Measurements from ENCODE around the gene UPF3A.

The UPF3A gene

GRCh38 chr13:114264886-114265611 is 16.4 kb upstream of the UPF3A start:
- no peak for DNase-seq

GRCh38 chr13:114266241-114266640 is 15.2 kb upstream of the UPF3A start:
- no peak for DNase-seq

- no peak for DNase-seq
Observed at GRCh38 chr13:114268344-114269280, 12.8 kb upstream of the UPF3A start.

- no peak for DNase-seq
Observed at GRCh38 chr13:114269281-114269770, 12.1 kb upstream of the UPF3A start.

GRCh38 chr13:114272977-114273376 is 8.4 kb upstream of the UPF3A start:
- no peak for DNase-seq

- DNase-seq, result no peak
Observed at GRCh38 chr13:114275304-114275703, 6.1 kb upstream of the UPF3A start.

GRCh38 chr13:114279146-114279545 is 2.3 kb upstream of the UPF3A start:
- no peak for DNase-seq

- no peak for DNase-seq
Observed at GRCh38 chr13:114279758-114280355, 1.5 kb upstream of the UPF3A start.

- DNase-seq, result peak; percentile 18 to 41
Observed at GRCh38 chr13:114282041-114282670, 755 bp downstream of the UPF3A start.

- no peak for DNase-seq
Observed at GRCh38 chr13:114283576-114283975, 2.2 kb downstream of the UPF3A start.

GRCh38 chr13:114284680-114285079 is 3.3 kb downstream of the UPF3A start:
- DNase-seq, result no peak

GRCh38 chr13:114285166-114285808 is 3.9 kb downstream of the UPF3A start:
- no peak for DNase-seq

- no peak for DNase-seq
Observed at GRCh38 chr13:114286808-114287207, 5.4 kb downstream of the UPF3A start.

- no peak for DNase-seq
Observed at GRCh38 chr13:114288157-114288591, 6.8 kb downstream of the UPF3A start.

- no peak for DNase-seq
Observed at GRCh38 chr13:114296448-114296847, 15.0 kb downstream of the UPF3A start.

GRCh38 chr13:114296902-114297301 is 15.5 kb downstream of the UPF3A start:
- no peak for DNase-seq

GRCh38 chr13:114298866-114299265 is 17.5 kb downstream of the UPF3A start:
- no peak for DNase-seq

GRCh38 chr13:114299604-114300305 is 18.4 kb downstream of the UPF3A start:
- no peak for DNase-seq

GRCh38 chr13:114303700-114304327 is 22.4 kb downstream of the UPF3A start:
- no peak for DNase-seq

GRCh38 chr13:114304346-114305034 is 23.1 kb downstream of the UPF3A start:
- no peak for DNase-seq

- DNase-seq, result no peak
Observed at GRCh38 chr13:114309086-114309485, 27.7 kb downstream of the UPF3A start.

Data from NCI-H524 (cell line).